Lung (tissue), 12 donors: Measurements from ENCODE around the gene DGCR6L. TPM values are rescaled to one million over a fixed set of nuclear protein-coding genes. Genes with fewer than 3 reads are reported as not detected.

ENCODE experiments used
- ATAC-seq: fragments of 200-7000 bp; cut with Tn5 transposase; one replicate; pipeline ENCODE4 v1.9.1; 2020; ENCODE audit warnings: moderate number of reproducible peaks; ENCODE audit not compliant: insufficient read depth, low FRiP score
- DNase-seq, 3 donors: peaks; one replicate each; pipeline ENCODE4 v3.0.0-alpha.2; 2013 to 2017
- H3K27ac ChIP-seq, 2 donors: one replicate each; pipeline ENCODE4 v1.5.1; 2013; ENCODE audit warnings: mild to moderate bottlenecking in 2 of 2, moderate library complexity in 2 of 2, control low read depth in 1 of 2, inconsistent platforms in 1 of 2, low read depth in 1 of 2, low read length in 1 of 2
- H3K27me3 ChIP-seq, 3 donors: one replicate each; pipeline ENCODE4 v1.5.1; 2013; ENCODE audit warnings: low read length in 2 of 3; ENCODE audit not compliant: control insufficient read depth in 3 of 3, insufficient read depth in 3 of 3
- H3K36me3 ChIP-seq, 4 donors: one replicate each; pipeline ENCODE4 v1.5.1; 2013; ENCODE audit warnings: low read length in 4 of 4, mild to moderate bottlenecking in 1 of 4, moderate library complexity in 1 of 4; ENCODE audit not compliant: control insufficient read depth in 4 of 4, insufficient read depth in 4 of 4
- H3K4me1 ChIP-seq, 5 donors: one replicate each; pipeline ENCODE4 v1.5.1; 2013; ENCODE audit warnings: low read length in 5 of 5, mild to moderate bottlenecking in 2 of 5, moderate library complexity in 1 of 5; ENCODE audit not compliant: control insufficient read depth in 5 of 5, insufficient read depth in 5 of 5
- H3K4me3 ChIP-seq: one replicate; pipeline ENCODE4 v1.5.1; 2013; ENCODE audit warnings: mild to moderate bottlenecking, control low read depth, moderate library complexity
- H3K9ac ChIP-seq, 2 donors: one replicate each; pipeline ENCODE4 v1.5.1; 2013; ENCODE audit warnings: low read length in 2 of 2, control low read depth in 1 of 2; ENCODE audit not compliant: insufficient read depth in 1 of 2
- H3K9me3 ChIP-seq, 4 donors: one replicate each; pipeline ENCODE4 v1.5.1; 2013; ENCODE audit warnings: low read length in 3 of 4, mild to moderate bottlenecking in 1 of 4, moderate library complexity in 1 of 4; ENCODE audit not compliant: control insufficient read depth in 4 of 4, insufficient read depth in 3 of 4
- WGBS, 2 donors: extraction: QIAGEN DNeasy Blood & Tissue Kit; methylation state at CpG; one replicate each; pipeline ENCODE4 v1.1.7; 2013; 5-methylcytosine and 5-hydroxymethylcytosine counted together
- polyA plus RNA-seq, 2 donors: library from polyadenylated mRNA; stranded (reverse); fragments of 200-250 nt; gene quantifications; one replicate each; pipeline ENCODE4 v1.2.1, GENCODE V29; 2013
- total RNA-seq, 2 donors: library from RNA; depleted of rRNA in 1 of 2; stranded (reverse); fragments of >200 nt in 1 of 2; gene quantifications; one replicate each; pipeline ENCODE4 v1.2.1, GENCODE V29; 2014 to 2021
- TF ChIP-seq, protein P1 (sequence below): IDR thresholded peaks from 2 replicates; pipeline ENCODE4 v1.5.1; 2012; ENCODE audit warnings: mild to moderate bottlenecking; ENCODE audit errors: control extremely low read depth, extremely low read depth
- donor health status: control.
- donor health status: control.
- donor health status: Bipolar disorder and iron deficiency.
- donor health status: healthy.
- donor health status: DM: yes; HTN: yes; CAD: no.

Gene DGCR6L
- total and polyA plus RNA-seq, 4 donors = 38.7 to 86.0 (median 42.5) TPM

DNA sequence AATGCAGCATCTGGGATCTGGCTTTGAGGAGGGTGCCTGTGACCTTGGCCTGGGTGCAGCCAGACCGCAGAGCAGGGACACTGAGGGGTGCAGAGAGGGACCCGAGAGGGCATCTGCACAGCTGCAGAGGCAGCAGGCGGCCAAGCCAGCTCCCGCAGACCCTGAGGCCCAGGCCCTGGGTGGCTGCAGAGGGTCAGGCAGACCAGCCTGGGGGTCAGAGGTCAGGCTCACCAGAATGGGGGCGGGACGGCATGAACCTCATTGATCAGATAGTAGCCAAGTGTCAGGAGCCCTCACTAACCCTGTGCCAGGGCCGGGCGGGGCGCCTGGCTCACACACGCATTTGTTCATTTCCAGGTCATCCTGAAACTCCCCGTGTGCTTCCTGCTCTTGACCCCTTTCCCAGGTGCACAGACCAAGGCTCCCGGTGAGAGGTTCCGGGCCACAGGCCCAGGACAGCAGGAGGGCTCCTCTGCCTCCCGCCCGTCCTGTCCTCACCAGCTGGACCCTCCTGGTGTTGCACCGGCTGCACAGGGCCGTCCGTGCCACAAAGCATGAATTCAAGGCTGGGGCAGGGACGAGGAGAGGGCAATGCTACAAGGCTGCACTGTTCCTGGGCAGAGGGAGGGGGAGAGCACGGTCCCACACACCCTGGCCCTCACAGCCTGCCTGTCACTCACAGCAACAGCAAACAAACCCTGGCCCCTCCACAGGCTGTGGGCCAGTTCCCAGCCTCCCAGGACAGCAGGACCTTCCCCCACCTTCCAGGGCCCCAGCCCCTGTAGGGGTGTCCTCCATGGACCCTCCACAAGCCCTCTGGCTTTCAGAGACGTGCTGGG lies 55.0 kb downstream of the DGCR6L start:
- Histone ChIP-seq H3K27ac (no peak overlapping the region), H3K4me3 (no peak overlapping the region), H3K9ac (no peak overlapping the region), H3K27me3 (no peaks in the 10 kb centered on the region), H3K4me1 (peaks cover 0 to 10% (median 0%) of the 10 kb centered on the region in 5 donors), H3K36me3 (no peaks in the 10 kb centered on the region), H3K9me3 (no peaks in the 10 kb centered on the region)
- ATAC-seq = no peak
- DNase-seq = no peak
- WGBS, 2 donors = 81 to 87% methylated on average over 20 to 21 of the region's 21 CpGs
- TF ChIP-seq, protein P1, sequence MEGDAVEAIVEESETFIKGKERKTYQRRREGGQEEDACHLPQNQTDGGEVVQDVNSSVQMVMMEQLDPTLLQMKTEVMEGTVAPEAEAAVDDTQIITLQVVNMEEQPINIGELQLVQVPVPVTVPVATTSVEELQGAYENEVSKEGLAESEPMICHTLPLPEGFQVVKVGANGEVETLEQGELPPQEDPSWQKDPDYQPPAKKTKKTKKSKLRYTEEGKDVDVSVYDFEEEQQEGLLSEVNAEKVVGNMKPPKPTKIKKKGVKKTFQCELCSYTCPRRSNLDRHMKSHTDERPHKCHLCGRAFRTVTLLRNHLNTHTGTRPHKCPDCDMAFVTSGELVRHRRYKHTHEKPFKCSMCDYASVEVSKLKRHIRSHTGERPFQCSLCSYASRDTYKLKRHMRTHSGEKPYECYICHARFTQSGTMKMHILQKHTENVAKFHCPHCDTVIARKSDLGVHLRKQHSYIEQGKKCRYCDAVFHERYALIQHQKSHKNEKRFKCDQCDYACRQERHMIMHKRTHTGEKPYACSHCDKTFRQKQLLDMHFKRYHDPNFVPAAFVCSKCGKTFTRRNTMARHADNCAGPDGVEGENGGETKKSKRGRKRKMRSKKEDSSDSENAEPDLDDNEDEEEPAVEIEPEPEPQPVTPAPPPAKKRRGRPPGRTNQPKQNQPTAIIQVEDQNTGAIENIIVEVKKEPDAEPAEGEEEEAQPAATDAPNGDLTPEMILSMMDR = no peak

Other genes starting within 250 kb of the DGCR6L start
- 10 to 100 TPM; 34.7 to 38.4 TPM for gene DGCR8, start 239.8 kb downstream of the DGCR6L start, total RNA-seq
- 10 to 100 TPM; 13.2 to 17.6 TPM for gene DGCR8, start 239.8 kb downstream of the DGCR6L start, polyA plus RNA-seq
- 10 to 100 TPM; 81.5 to 84.8 TPM for gene RANBP1, start 204.0 kb downstream of the DGCR6L start, total RNA-seq
- gene RANBP1, start 204.0 kb downstream of the DGCR6L start, polyA plus RNA-seq = 100 to 1,000 TPM in 1 of 2 donors, 10 to 100 TPM in 1; 72.9 to 119 TPM
- 10 to 100 TPM; 37.5 to 62.4 TPM for gene TRMT2A, start 202.8 kb downstream of the DGCR6L start, total RNA-seq
- 10 to 100 TPM; 48.3 to 71.1 TPM for gene TRMT2A, start 202.8 kb downstream of the DGCR6L start, polyA plus RNA-seq
- gene ZDHHC8, start 188.3 kb downstream of the DGCR6L start, total RNA-seq = 10 to 100 TPM; 29.1 to 75.1 TPM
- gene ZDHHC8, start 188.3 kb downstream of the DGCR6L start, polyA plus RNA-seq = 10 to 100 TPM; 28.4 to 41.9 TPM
- gene CCDC188, start 169.0 kb downstream of the DGCR6L start, total RNA-seq = 1 to 10 TPM; 1.6 to 4.0 TPM
- gene CCDC188, start 169.0 kb downstream of the DGCR6L start, polyA plus RNA-seq = 1 to 10 TPM in 1 of 2 donors, under 1 TPM in 1; 0.63 to 1.1 TPM
- 1 to 10 TPM; 2.6 to 7.8 TPM for gene RTN4R, start 51.7 kb downstream of the DGCR6L start, total RNA-seq
- 1 to 10 TPM; 3.0 to 5.6 TPM for gene RTN4R, start 51.7 kb downstream of the DGCR6L start, polyA plus RNA-seq
- 10 to 100 TPM; 12.0 to 17.6 TPM for gene ZNF74, start 74.1 kb upstream of the DGCR6L start, total RNA-seq
- gene ZNF74, start 74.1 kb upstream of the DGCR6L start, polyA plus RNA-seq = 1 to 10 TPM; 4.1 to 5.2 TPM
- 10 to 100 TPM; 13.1 to 32.9 TPM for gene SCARF2, start 117.8 kb upstream of the DGCR6L start, total RNA-seq
- gene SCARF2, start 117.8 kb upstream of the DGCR6L start, polyA plus RNA-seq = 10 to 100 TPM in 1 of 2 donors, 1 to 10 TPM in 1; 4.7 to 19.6 TPM
- gene KLHL22, start 175.7 kb upstream of the DGCR6L start, total RNA-seq = 10 to 100 TPM; 20.8 to 28.3 TPM
- gene KLHL22, start 175.7 kb upstream of the DGCR6L start, polyA plus RNA-seq = 10 to 100 TPM; 12.1 to 16.9 TPM
- 100 to 1,000 TPM in 1 of 2 donors, 10 to 100 TPM in 1; 68.3 to 123 TPM for gene MED15, start 187.6 kb upstream of the DGCR6L start, total RNA-seq
- 10 to 100 TPM; 57.8 to 69.8 TPM for gene MED15, start 187.6 kb upstream of the DGCR6L start, polyA plus RNA-seq